ENCODE measurements around the gene KRTAP4-1. TPM values are rescaled to one million over a fixed set of nuclear protein-coding genes. Genes with fewer than 3 reads are reported as not detected.
A peak's percentile ranks its signal among the peaks of the same experiment; 100 is the strongest.
"Not testable (repeated sequence)": the region's sequence is repeated elsewhere in the genome, so short reads cannot be mapped to it uniquely, and the experiment has no call there.

KRTAP4-1 gene
- total RNA-seq, 1 donor from 2014 or later: not detected

- intact Hi-C loops (cut with DNase I): no loop called here
- TF ChIP-seq, protein P1, sequence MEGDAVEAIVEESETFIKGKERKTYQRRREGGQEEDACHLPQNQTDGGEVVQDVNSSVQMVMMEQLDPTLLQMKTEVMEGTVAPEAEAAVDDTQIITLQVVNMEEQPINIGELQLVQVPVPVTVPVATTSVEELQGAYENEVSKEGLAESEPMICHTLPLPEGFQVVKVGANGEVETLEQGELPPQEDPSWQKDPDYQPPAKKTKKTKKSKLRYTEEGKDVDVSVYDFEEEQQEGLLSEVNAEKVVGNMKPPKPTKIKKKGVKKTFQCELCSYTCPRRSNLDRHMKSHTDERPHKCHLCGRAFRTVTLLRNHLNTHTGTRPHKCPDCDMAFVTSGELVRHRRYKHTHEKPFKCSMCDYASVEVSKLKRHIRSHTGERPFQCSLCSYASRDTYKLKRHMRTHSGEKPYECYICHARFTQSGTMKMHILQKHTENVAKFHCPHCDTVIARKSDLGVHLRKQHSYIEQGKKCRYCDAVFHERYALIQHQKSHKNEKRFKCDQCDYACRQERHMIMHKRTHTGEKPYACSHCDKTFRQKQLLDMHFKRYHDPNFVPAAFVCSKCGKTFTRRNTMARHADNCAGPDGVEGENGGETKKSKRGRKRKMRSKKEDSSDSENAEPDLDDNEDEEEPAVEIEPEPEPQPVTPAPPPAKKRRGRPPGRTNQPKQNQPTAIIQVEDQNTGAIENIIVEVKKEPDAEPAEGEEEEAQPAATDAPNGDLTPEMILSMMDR (IDR thresholded peaks at IDR 0.05): no peak
- Histone ChIP-seq H3K27me3 (ENCODE audit: low read depth) (no peaks in the 10 kb centered on the region), H3K4me1 (no peaks in the 10 kb centered on the region), H3K9me3 (peaks cover 14% of the 10 kb centered on the region), H3K27ac (no peak overlapping the region), H3K4me3 (no peak overlapping the region), H3K36me3 (no peaks in the 10 kb centered on the region)
- DNase-seq: no peak
- ATAC-seq: no peak
Observed at GRCh38 chr17:41141361-41141760, 43.4 kb downstream of the KRTAP4-1 start.

- intact Hi-C loops (cut with DNase I): no loop called here
- Histone ChIP-seq H3K27ac (no peak within 1 kb of the TSS), H3K27me3 (ENCODE audit: low read depth) (no peaks in the 10 kb centered on the region), H3K4me3 (no peak within 1 kb of the TSS), H3K9me3 (peaks cover 14% of the 10 kb centered on the region), H3K4me1 (no peaks in the 10 kb centered on the region), H3K36me3 (no peaks in the 10 kb centered on the region)
- DNase-seq: no peak
- ATAC-seq: no peak
- TF ChIP-seq, protein P1 (IDR thresholded peaks at IDR 0.05): no peak
Observed at GRCh38 chr17:41140360-41141131, 44.2 kb downstream of the KRTAP4-1 start, which contains the start of gene KRTAP4-6. KRTAP4-6 (minus strand) TSS chr17:41140544; CDS start chr17:41140487, 57 bp downstream.

GRCh38 chr17:41139865-41140264 lies 44.8 kb downstream of the KRTAP4-1 start:
- H3K27me3 ChIP-seq (ENCODE audit: low read depth); intact Hi-C loops (cut with DNase I); H3K4me1 ChIP-seq; ATAC-seq; H3K36me3 ChIP-seq; H3K27ac ChIP-seq; H3K4me3 ChIP-seq: not testable (repeated sequence)
- peak; percentile 47 for DNase-seq
- peaks cover 14% of the 10 kb centered on the region for H3K9me3 ChIP-seq

Other genes starting within 250 kb of the KRTAP4-1 start
- gene KRT23, start 247.3 kb downstream of the KRTAP4-1 start, total RNA-seq: 1.9 TPM
- 0.59 TPM for gene KRT39, start 218.0 kb downstream of the KRTAP4-1 start, total RNA-seq
- gene KRT40, start 200.6 kb downstream of the KRTAP4-1 start, total RNA-seq: 0.27 TPM
- not detected for gene KRTAP3-3, start 190.7 kb downstream of the KRTAP4-1 start, total RNA-seq
- gene KRTAP3-2, start 185.0 kb downstream of the KRTAP4-1 start, total RNA-seq: not detected
- not detected for gene KRTAP3-1, start 175.8 kb downstream of the KRTAP4-1 start, total RNA-seq
- not detected for gene KRTAP1-5, start 157.7 kb downstream of the KRTAP4-1 start, total RNA-seq
- not detected for gene KRTAP1-4, start 154.7 kb downstream of the KRTAP4-1 start, total RNA-seq
- not detected for gene KRTAP1-3, start 150.0 kb downstream of the KRTAP4-1 start, total RNA-seq
- not detected for gene KRTAP1-1, start 143.5 kb downstream of the KRTAP4-1 start, total RNA-seq
- not detected for gene KRTAP2-1, start 137.6 kb downstream of the KRTAP4-1 start, total RNA-seq
- gene KRTAP2-2, start 129.7 kb downstream of the KRTAP4-1 start, total RNA-seq: not detected
- gene KRTAP2-3, start 124.8 kb downstream of the KRTAP4-1 start, total RNA-seq: not detected
- not detected for gene KRTAP2-4, start 119.0 kb downstream of the KRTAP4-1 start, total RNA-seq
- not detected for gene KRTAP4-7, start 100.8 kb downstream of the KRTAP4-1 start, total RNA-seq
- not detected for gene KRTAP4-8, start 86.8 kb downstream of the KRTAP4-1 start, total RNA-seq
- not detected for gene KRTAP4-16, start 82.7 kb downstream of the KRTAP4-1 start, total RNA-seq
- gene KRTAP4-9, start 79.5 kb downstream of the KRTAP4-1 start, total RNA-seq: not detected
- gene KRTAP4-11, start 66.5 kb downstream of the KRTAP4-1 start, total RNA-seq: not detected
- not detected for gene KRTAP4-12, start 60.7 kb downstream of the KRTAP4-1 start, total RNA-seq
- gene KRTAP4-6, start 44.4 kb downstream of the KRTAP4-1 start, total RNA-seq: not detected
- not detected for gene KRTAP4-5, start 35.1 kb downstream of the KRTAP4-1 start, total RNA-seq
- gene KRTAP4-4, start 24.2 kb downstream of the KRTAP4-1 start, total RNA-seq: not detected
- not detected for gene KRTAP4-3, start 16.7 kb downstream of the KRTAP4-1 start, total RNA-seq
- not detected for gene KRTAP4-2, start 6.7 kb downstream of the KRTAP4-1 start, total RNA-seq
- not detected for gene KRTAP9-1, start 5.0 kb upstream of the KRTAP4-1 start, total RNA-seq
- gene KRTAP9-2, start 41.7 kb upstream of the KRTAP4-1 start, total RNA-seq: not detected
- gene KRTAP9-3, start 47.5 kb upstream of the KRTAP4-1 start, total RNA-seq: not detected
- not detected for gene KRTAP9-8, start 53.1 kb upstream of the KRTAP4-1 start, total RNA-seq
- not detected for gene KRTAP9-4, start 64.8 kb upstream of the KRTAP4-1 start, total RNA-seq
- not detected for gene KRTAP9-9, start 70.5 kb upstream of the KRTAP4-1 start, total RNA-seq
- gene KRTAP9-6, start 80.5 kb upstream of the KRTAP4-1 start, total RNA-seq: not detected
- gene KRTAP9-7, start 90.8 kb upstream of the KRTAP4-1 start, total RNA-seq: not detected
- gene KRTAP29-1, start 117.9 kb upstream of the KRTAP4-1 start, total RNA-seq: not detected
- gene KRTAP16-1, start 124.4 kb upstream of the KRTAP4-1 start, total RNA-seq: not detected
- gene KRTAP17-1, start 130.8 kb upstream of the KRTAP4-1 start, total RNA-seq: not detected
- gene KRT33A, start 165.9 kb upstream of the KRTAP4-1 start, total RNA-seq: not detected
- gene KRT33B, start 184.9 kb upstream of the KRTAP4-1 start, total RNA-seq: not detected
- gene KRT34, start 197.4 kb upstream of the KRTAP4-1 start, total RNA-seq: not detected
- not detected for gene KRT31, start 212.7 kb upstream of the KRTAP4-1 start, total RNA-seq
- gene KRT37, start 239.7 kb upstream of the KRTAP4-1 start, total RNA-seq: not detected